KMS-11 (cell line): ENCODE measurements around the gene JAK1.

ENCODE experiments used
- H2AFZ ChIP-seq: fragments of 200-600 bp; sonication (generic); 2 replicates; pipeline ENCODE4 v1.6.1; 2016; ENCODE audit warnings: antibody characterized with exemption, mixed run types, low read depth
- H3K27ac ChIP-seq: fragments of 200-600 bp; sonication (generic); 2 replicates; pipeline ENCODE4 v1.6.1; 2016; ENCODE audit warnings: mild to moderate bottlenecking, mixed run types
- H3K27me3 ChIP-seq: fragments of 200-600 bp; sonication (generic); 2 replicates; pipeline ENCODE4 v1.6.1; 2017; ENCODE audit warnings: mild to moderate bottlenecking, low read depth, mixed run types, moderate library complexity; ENCODE audit not compliant: insufficient read depth
- H3K36me3 ChIP-seq: fragments of 200-600 bp; sonication (generic); 2 replicates; pipeline ENCODE4 v1.6.1; 2017; ENCODE audit warnings: mild to moderate bottlenecking, mixed run types; ENCODE audit not compliant: insufficient read depth
- H3K4me1 ChIP-seq: fragments of 200-600 bp; sonication (generic); 2 replicates; pipeline ENCODE4 v1.6.1; 2016; ENCODE audit warnings: mild to moderate bottlenecking, low read depth, mixed run types; ENCODE audit not compliant: poor library complexity, severe bottlenecking
- H3K4me2 ChIP-seq: fragments of 200-600 bp; sonication (generic); 2 replicates; pipeline ENCODE4 v1.7.0; 2016; ENCODE audit warnings: mild to moderate bottlenecking, mixed run types
- H3K4me3 ChIP-seq: fragments of 200-600 bp; sonication (generic); IDR thresholded peaks from 2 replicates; pipeline ENCODE4 v1.6.1; 2017; ENCODE audit warnings: low read depth, low read length, mixed read lengths; ENCODE audit not compliant: insufficient read depth
- H3K79me2 ChIP-seq: fragments of 200-600 bp; sonication (generic); 2 replicates; pipeline ENCODE4 v1.6.1; 2016; ENCODE audit warnings: low read depth, mixed run types; ENCODE audit not compliant: insufficient read depth
- H3K9ac ChIP-seq: fragments of 200-600 bp; sonication (generic); 2 replicates; pipeline ENCODE4 v1.6.1; 2016; ENCODE audit warnings: mild to moderate bottlenecking, mixed run types
- H4K20me1 ChIP-seq: fragments of 200-600 bp; sonication (generic); 2 replicates; pipeline ENCODE4 v1.6.1; 2016; ENCODE audit warnings: mild to moderate bottlenecking, mixed run types; ENCODE audit not compliant: insufficient read depth
- CTCF ChIP-seq: fragments of 200-600 bp; sonication (generic); conservative IDR thresholded peaks from 2 replicates; pipeline ENCODE4 v1.6.1; 2017; ENCODE audit warnings: low read depth, mild to moderate bottlenecking, antibody characterized with exemption, low read length, moderate library complexity, mixed read lengths

JAK1 gene

GRCh38 chr1:64956733-64957441, 9.5 kb downstream of the JAK1 start:
- H3K27ac ChIP-seq = no peak overlapping the region
- no peak overlapping the region for H3K4me3 ChIP-seq
- no peaks in the 10 kb centered on the region for H3K27me3 ChIP-seq
- no peak overlapping the region for H2AFZ ChIP-seq
- peaks cover 60% of the 10 kb centered on the region for H3K4me1 ChIP-seq
- no peak for TF ChIP-seq CTCF
- H3K9ac ChIP-seq = no peak overlapping the region
- 0 out of 2 replicates have a peak, but pooled peaks cover 4% of the 10 kb centered on the region for H4K20me1 ChIP-seq
- no peaks in the 10 kb centered on the region for H3K36me3 ChIP-seq
- no peak overlapping the region for H3K4me2 ChIP-seq
- peaks cover 80% of the 10 kb centered on the region for H3K79me2 ChIP-seq

GRCh38 chr1:64956010-64956640, 10.2 kb downstream of the JAK1 start:
- Histone ChIP-seq H3K36me3 (no peaks in the 10 kb centered on the region), H3K27ac (no peak overlapping the region), H3K4me2 (no peak overlapping the region), H3K79me2 (peaks cover 83% of the 10 kb centered on the region), H3K4me3 (no peak overlapping the region), H3K9ac (no peak overlapping the region), H4K20me1 (peaks cover 2% of the 10 kb centered on the region; the same call in 1 of the 2 replicates), H2AFZ (no peak overlapping the region), H3K27me3 (no peaks in the 10 kb centered on the region), H3K4me1 (peaks cover 54% of the 10 kb centered on the region)
- TF ChIP-seq CTCF = no peak

- no peak overlapping the region for H3K4me3 ChIP-seq
- no peaks in the 10 kb centered on the region; the same call in 1 of the 2 replicates for H4K20me1 ChIP-seq
- H3K27ac ChIP-seq = no peak overlapping the region
- H3K9ac ChIP-seq = no peak overlapping the region
- no peaks in the 10 kb centered on the region for H3K27me3 ChIP-seq
- peaks cover 89% of the 10 kb centered on the region for H3K79me2 ChIP-seq
- no peaks in the 10 kb centered on the region for H3K36me3 ChIP-seq
- no peak overlapping the region for H3K4me2 ChIP-seq
- H3K4me1 ChIP-seq = peaks cover 51% of the 10 kb centered on the region
- no peak for TF ChIP-seq CTCF
- no peak overlapping the region for H2AFZ ChIP-seq
These were observed 11.0 kb downstream of the JAK1 start for GRCh38 chr1:64955097-64956009.

- H3K4me1 ChIP-seq = peaks cover 58% of the 10 kb centered on the region
- no peak for TF ChIP-seq CTCF
- H3K27me3 ChIP-seq = no peaks in the 10 kb centered on the region
- no peak overlapping the region for H3K4me3 ChIP-seq
- H2AFZ ChIP-seq = no peak overlapping the region
- no peak overlapping the region for H3K9ac ChIP-seq
- H3K79me2 ChIP-seq = peaks cover 81% of the 10 kb centered on the region
- no peaks in the 10 kb centered on the region; the same call in 1 of the 2 replicates for H4K20me1 ChIP-seq
- H3K4me2 ChIP-seq = no peak overlapping the region; the same call in 1 of the 2 replicates
- no peak overlapping the region for H3K27ac ChIP-seq
- no peaks in the 10 kb centered on the region for H3K36me3 ChIP-seq
These were observed 13.1 kb downstream of the JAK1 start for GRCh38 chr1:64953241-64953640.
